CD4-positive, alpha-beta T cell treated with Interleukin-10 for 1 hour (primary cell): Measurements from ENCODE around the gene RYR3.

ENCODE experiments used
- DNase-seq: peaks from one replicate; pipeline ENCODE4 v3.0.0-alpha.2; 2020

RYR3 gene

GRCh38 chr15:33454996-33455395 is 144.2 kb downstream of the RYR3 start:
- no peak for DNase-seq

- no peak for DNase-seq
Observed at GRCh38 chr15:33458421-33458820, 147.7 kb downstream of the RYR3 start.

GRCh38 chr15:33460166-33460805 is 149.5 kb downstream of the RYR3 start:
- no peak for DNase-seq

- DNase-seq: no peak
Observed at GRCh38 chr15:33461671-33462070, 150.9 kb downstream of the RYR3 start.

- DNase-seq: no peak
Observed at GRCh38 chr15:33467146-33467815, 156.5 kb downstream of the RYR3 start.

- DNase-seq: no peak
Observed at GRCh38 chr15:33467816-33468163, 157.0 kb downstream of the RYR3 start.

DNA sequence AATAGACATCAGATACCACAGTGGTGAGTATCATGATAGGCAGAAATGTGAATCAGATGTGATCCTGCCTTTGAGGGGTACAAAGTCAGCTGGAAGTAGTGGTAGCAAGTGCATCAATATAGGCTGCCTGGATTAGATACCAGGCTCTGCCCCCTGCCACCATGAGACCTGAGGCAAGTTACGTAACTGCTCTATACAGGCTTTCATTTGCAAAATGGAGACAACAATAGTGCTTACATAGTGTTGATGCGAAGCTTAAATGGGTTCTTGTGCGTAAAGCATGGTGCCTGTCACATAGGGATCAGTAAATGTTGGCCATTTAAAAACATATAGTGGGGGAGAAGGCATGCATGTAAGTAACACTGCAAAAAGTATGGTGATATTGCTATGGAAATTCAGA is 158.0 kb downstream of the RYR3 start:
- no peak for DNase-seq

- no peak for DNase-seq
Observed at GRCh38 chr15:33473005-33473404, 162.2 kb downstream of the RYR3 start.

GRCh38 chr15:33473714-33474113 is 162.9 kb downstream of the RYR3 start:
- no peak for DNase-seq

- no peak for DNase-seq
Observed at GRCh38 chr15:33476076-33476475, 165.3 kb downstream of the RYR3 start.

DNA sequence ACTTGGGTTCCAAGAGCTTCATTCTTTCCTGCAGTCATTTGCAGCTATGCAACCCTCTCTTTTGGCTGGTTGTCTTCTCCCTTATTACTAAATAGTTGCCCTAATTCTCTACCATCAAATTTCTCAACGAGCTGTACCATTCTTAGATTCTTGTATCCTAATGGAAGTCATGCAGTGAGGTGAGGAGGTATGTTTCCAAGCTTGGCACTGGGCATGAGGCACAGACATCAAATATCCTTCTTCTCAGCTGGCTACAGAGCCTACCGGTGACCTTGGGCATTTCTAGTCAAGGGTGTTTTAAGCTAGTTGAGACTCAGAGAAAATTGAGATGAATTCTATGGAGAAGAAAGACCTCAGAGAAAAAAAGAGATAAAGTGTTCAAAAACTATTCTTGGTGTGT is 166.1 kb downstream of the RYR3 start:
- DNase-seq: no peak

DNA sequence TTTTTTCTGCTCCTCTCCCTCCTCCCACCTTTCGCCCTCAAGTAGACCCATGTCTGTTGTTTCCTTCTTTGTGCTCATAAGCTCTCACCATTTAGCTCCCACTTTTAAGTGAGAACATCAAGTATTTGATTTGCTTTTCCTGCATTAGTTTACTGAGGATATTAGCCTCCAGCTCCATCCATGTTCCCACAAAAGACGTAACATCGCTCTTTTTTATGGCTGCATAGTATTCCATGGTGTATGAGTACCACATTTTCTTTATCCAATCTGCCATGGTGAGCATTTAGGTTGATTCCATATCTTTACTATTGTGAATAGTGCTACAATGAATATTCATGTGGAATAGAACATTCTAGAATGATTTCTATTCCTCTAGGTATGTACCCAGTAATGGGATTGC is 178.6 kb downstream of the RYR3 start:
- no peak for DNase-seq

DNA sequence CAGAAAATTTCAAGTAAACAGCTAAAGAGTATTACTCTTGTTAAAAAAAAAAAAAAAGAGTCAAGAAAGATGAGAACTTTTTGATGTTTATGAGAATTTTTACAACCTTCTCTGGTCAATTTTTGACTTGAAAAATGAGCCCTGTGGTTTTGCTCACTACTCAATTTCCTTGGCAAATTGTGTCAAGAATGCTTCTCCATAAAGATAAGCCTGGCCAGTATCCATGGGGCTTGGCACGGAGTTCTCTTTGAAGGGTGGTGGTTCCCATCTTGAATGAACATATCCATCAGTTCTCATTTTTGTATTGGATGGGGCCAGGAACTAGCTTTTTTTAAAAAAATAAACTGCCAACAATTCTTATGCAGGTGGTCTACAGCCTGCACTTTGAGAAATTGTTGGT is 179.9 kb downstream of the RYR3 start:
- DNase-seq: no peak

- no peak for DNase-seq
Observed at GRCh38 chr15:33492434-33493052, 181.8 kb downstream of the RYR3 start.

- no peak for DNase-seq
Observed at GRCh38 chr15:33494306-33494705, 183.5 kb downstream of the RYR3 start.

DNA sequence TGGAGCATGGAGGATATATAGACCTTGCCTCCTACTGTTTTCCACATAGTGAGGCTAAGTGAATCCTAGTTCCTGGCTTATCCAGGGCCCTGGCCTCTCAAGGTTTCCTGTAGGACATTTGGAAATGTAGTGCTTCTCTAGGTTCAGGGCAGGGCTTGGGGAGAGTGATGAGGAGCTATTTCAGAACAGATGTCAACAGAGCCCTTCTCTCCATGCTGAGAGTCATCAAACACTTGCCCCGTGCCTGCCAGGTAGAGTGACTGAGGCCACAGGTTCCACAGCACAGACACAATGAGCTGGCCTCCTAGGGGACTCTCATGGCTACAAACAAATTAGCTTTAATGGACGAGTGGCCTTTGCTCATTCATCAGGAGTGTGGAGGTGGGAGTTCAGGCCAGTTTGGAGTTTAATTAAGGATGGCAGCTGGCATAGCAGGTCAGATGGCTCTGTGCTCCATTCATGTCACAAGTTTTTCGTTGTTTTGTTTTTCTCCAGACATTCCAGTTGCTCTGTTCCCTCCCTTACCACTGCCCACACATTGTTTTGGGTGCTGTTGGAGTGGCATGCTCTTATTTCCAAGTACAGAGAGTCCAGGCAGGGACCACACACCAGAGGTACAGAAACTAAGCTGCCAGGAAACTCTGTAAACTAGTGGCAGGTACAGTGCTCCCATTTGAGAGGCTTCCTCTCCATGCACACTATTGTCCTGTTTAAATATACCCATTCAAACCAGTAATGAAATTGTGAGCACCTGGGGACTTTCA is 189.8 kb downstream of the RYR3 start:
- DNase-seq: no peak

DNA sequence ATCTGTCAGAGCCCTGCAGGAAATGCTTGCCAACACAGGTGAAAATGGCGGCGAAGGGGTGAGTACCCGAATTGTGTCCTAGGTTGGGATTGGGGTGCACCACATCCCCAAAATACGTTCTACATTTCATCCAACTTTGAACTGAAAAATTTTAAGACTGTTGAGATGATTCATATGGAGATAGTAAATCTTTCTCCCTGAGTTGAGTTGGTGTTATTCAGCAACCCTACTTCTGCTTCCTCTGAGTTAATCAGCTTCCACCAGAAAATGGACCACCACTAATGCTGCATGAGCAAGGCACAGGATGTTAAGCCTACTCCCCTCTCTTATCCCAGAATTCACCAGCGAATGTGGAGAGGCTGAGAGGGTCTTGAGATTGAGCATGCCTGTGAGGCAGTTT is 192.9 kb downstream of the RYR3 start:
- no peak for DNase-seq

DNA sequence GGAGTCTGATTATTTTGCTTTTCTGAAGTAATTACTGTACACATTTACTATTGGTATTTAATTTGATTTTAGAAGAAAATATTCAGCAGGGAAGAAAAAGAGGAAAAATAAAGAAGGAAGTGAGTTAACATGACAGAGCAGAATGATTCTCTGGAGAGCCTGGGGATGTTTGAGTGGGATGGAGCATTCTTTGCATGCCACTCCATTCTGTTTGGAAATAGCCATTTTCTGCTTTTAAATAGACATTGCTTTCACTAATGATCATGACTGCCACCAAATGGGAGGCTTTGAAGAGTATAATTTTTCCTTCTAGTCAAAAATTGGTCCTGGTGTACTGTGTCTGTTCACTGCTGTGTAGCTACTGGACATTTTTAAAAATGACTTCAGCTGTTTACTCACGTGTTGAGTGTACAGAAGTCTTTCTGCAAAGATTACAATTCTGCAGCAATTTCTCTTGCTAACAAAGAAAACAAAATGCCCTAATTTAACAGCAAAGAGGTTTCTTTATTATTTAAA is 196.1 kb downstream of the RYR3 start:
- DNase-seq: no peak

GRCh38 chr15:33508703-33509102 is 197.9 kb downstream of the RYR3 start:
- DNase-seq: no peak

DNA sequence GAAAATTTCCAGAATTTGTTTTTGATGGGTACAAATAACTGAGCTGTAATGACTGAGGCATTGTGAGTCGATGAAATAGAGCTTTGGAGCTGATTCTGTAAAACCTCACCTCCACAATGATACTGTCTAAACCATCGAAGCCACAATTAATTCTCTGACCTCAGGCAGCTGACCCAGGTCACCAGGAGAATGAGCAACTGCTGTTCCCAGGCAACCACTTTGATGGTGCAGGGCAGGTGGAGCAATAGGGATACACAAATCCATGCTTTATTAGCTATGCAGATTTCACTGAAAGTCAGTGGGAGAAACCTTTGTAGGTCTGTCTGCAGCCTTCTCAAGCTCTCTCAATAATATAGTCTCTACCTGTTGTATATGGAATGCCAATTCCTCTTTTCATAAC is 204.4 kb downstream of the RYR3 start:
- no peak for DNase-seq

GRCh38 chr15:33516563-33516962 is 205.8 kb downstream of the RYR3 start:
- no peak for DNase-seq

- no peak for DNase-seq
Observed at GRCh38 chr15:33517944-33518343, 207.2 kb downstream of the RYR3 start.

GRCh38 chr15:33518421-33518820 is 207.7 kb downstream of the RYR3 start:
- no peak for DNase-seq

GRCh38 chr15:33524274-33524673 is 213.5 kb downstream of the RYR3 start:
- no peak for DNase-seq
